ENCODE measurements around the gene TTLL7.
"Not testable (repeated sequence)": the region's sequence is repeated elsewhere in the genome, so short reads cannot be mapped to it uniquely, and the experiment has no call there.

TTLL7 gene

DNA sequence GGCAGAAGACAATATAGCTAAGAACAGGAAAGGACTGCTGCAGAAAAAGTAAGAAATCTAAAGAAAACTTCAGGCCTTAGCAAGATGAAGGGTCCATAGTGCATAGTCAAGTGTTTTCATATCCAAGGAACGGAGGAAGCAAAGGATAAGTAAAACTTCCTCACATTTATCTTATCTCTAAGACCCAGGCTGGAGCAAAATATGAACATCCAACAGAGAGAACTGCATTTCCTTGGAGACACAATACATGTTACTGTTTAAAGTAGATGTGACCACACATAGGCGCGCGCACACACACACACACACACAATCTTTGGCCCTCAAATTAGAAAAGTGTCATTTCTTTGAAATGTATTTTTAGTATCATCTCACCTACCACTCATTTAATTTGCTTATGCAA is 66.7 kb downstream of the TTLL7 start:
- no peak for DNase-seq (ENCODE audit: low read depth in 2 of 3, low spot score in 2 of 3)

GRCh38 chr1:83931658-83932253 is 67.2 kb downstream of the TTLL7 start:
- DNase-seq (ENCODE audit: low read depth in 2 of 3, low spot score in 2 of 3) = no peak

- no peak for DNase-seq (ENCODE audit: low read depth in 2 of 3, low spot score in 2 of 3)
Measured at GRCh38 chr1:83929184-83929583, 69.7 kb downstream of the TTLL7 start.

GRCh38 chr1:83928396-83928795 is 70.5 kb downstream of the TTLL7 start:
- DNase-seq (ENCODE audit: low read depth in 2 of 3, low spot score in 2 of 3) = no peak

DNA sequence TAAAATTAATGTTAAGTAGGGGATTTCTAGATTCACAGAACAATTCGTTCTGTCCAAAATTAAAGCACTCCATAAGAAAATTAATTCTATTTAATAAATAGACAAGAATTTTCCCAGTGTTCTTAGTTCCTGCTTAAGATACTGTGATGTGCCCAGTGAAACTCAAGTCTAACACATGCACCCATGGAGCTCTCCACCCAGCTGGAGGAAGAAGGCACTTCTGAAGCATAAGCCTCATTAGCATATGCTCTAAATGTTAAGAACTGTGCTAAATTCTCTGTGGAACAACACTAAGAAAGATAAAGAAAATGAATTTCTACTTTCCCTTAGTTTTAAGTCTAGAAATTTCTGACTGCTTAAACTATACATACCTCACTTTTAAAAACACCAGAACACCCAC is 71.2 kb downstream of the TTLL7 start:
- DNase-seq (ENCODE audit: low read depth in 2 of 3, low spot score in 2 of 3) = no peak

DNA sequence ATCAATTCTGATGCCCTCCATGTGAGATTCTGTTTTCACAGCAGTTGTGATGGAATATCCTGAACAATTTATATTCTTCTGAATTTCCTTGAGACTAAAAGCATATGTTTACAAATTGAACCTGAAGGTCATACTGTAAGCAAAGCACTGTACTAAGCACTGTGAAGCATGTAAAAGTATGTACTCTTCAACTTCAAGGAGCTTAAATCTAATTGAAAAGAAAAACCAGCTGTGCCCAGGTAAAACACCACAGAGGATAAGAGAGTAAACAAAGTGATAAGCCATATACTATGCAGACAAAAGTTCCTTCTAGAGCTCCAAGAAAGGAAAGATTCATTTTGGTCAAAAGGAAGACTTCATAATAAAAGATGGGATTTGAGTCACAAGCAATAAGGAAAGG is 71.9 kb downstream of the TTLL7 start:
- no peak for DNase-seq (ENCODE audit: low read depth in 2 of 3, low spot score in 2 of 3)

DNA sequence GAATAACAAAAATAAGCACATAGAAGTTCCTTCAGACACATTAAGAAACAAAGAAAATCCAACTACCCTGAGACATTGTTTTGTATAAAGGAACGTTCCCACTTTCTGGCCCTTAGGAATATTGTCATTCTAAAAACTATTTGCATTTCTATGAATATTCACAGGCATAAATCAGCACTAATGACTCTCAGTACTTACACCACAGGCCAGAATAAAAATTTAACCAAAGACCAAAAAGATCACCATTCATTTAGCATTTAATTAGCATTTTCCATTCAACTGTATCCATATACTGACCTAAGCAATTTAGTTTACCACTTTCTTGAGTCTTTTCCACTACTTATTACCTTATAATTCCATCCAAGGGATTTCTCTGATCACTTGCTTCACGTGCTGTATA is 75.4 kb downstream of the TTLL7 start:
- no peak for DNase-seq (ENCODE audit: low read depth in 2 of 3, low spot score in 2 of 3)

- DNase-seq (ENCODE audit: low read depth in 2 of 3, low spot score in 2 of 3) = no peak
Measured at GRCh38 chr1:83922431-83922830, 76.5 kb downstream of the TTLL7 start.

- no peak for DNase-seq (ENCODE audit: low read depth in 2 of 3, low spot score in 2 of 3)
Measured at GRCh38 chr1:83920320-83920719, 78.6 kb downstream of the TTLL7 start.

DNA sequence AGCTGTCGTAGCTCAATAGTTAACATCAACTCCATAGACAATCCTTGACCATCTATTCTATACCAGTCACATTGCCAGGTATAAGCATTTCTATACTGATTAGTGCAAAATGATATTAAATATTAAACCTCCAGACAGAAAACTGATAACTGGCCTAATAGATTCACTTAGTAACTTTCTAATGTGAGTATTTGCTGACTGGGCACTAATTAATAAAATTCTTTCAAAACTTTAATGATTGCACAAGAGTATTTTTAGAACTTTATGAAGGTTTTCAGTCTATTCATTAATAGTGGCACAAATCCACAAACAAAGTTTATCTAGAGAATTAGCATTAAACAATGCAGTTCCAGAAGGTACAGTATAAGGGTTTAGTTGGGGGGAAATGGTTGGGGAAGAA is 79.1 kb downstream of the TTLL7 start:
- DNase-seq (ENCODE audit: low read depth in 2 of 3, low spot score in 2 of 3) = no peak

DNA sequence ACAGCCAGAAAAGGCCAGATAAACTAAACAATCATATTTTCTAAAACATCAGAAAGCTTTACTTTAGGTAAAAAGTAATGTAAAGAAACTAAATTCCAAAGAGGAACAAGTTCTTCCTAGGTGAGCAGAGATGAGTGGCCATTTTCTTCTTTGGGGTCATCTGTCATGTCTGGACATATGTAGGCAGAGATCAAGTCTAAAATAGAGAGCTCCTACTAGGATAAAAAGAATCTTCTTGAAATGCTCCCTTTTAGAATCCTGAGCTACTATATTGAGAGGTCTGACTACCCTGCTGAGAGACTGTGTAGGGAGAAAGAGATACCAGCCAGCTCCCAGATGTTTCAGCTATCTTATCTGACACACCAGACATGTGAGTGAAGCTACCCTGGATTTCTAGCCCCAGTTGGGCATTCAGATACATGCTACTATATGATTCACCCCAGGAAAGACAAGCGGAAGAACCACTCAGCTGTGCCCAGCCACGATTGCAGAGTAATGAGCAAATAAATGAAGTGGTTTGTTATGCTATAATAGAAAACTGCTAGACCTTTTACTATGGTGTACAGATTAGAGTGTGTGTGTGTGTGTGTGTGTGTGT is 80.1 kb downstream of the TTLL7 start:
- DNase-seq (ENCODE audit: low read depth in 2 of 3, low spot score in 2 of 3) = no peak

- no peak for DNase-seq (ENCODE audit: low read depth in 2 of 3, low spot score in 2 of 3)
Measured at GRCh38 chr1:83917959-83918358, 81.0 kb downstream of the TTLL7 start.

DNA sequence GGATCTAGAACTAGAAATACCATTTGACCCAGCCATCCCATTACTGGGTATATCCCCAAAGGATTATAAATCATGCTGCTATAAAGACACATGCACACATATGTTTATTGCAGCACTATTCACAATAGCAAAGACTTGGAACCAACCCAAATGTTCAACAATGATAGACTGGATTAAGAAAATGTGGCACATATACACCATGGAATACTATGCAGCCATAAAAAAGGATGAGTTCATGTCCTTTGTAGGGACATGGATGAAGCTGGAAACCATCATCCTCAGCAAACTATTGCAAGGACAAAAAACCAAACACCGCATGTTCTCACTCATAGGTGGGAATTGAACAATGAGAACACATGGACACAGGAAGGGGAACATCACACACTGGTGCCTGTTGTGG is 82.8 kb downstream of the TTLL7 start:
- DNase-seq (ENCODE audit: low read depth in 2 of 3, low spot score in 2 of 3) = not testable (repeated sequence)

GRCh38 chr1:83912876-83913275 is 86.1 kb downstream of the TTLL7 start:
- DNase-seq (ENCODE audit: low read depth in 2 of 3, low spot score in 2 of 3) = no peak

GRCh38 chr1:83910461-83910860 is 88.5 kb downstream of the TTLL7 start:
- no peak for DNase-seq (ENCODE audit: low read depth in 2 of 3, low spot score in 2 of 3)

DNA sequence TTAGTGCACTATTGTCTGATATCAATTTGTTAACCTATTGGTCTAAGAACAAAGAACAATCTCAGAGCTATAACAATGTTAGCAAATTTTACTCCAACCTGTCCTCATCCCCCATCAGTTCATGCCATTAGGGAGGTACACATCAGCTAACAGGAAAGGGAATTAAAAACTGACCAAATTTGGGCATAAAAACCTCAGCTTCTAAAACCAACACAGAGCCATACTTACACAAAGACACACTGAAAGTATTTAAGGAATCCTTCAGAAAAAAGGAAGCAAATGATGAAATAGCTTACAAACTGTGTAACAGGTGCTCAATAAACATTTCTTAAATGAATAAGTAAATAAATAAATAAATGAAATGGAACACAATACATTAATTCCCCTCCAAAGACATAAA is 89.2 kb downstream of the TTLL7 start:
- no peak for DNase-seq (ENCODE audit: low read depth in 2 of 3, low spot score in 2 of 3)

DNA sequence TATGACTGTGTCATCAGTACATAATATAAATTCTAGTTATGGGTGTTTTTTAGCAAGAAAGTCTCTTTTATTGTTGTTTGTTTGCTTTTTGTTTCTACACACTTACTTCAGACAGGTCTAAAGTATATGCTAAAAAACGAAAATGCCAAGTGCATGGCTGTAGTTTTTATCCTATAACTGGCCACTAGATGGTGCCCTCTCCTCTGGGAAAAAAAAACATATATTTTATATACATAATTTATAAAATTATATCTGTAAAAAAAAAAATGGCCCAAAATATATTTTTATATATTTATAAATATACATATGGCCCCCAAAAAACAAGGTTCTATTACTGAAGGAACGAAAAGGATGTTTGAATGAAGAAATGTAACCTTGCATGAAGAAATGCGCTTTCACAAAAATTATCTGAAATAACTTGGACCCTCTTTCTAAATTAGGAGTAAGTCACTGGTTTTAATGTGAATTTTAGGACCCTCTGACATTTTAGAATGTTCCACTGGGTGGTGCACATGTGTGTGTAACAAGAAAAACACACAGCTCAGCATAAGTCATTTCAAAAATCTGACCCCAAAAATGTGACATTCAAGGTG is 93.5 kb downstream of the TTLL7 start:
- DNase-seq (ENCODE audit: low read depth in 2 of 3, low spot score in 2 of 3) = no peak

DNA sequence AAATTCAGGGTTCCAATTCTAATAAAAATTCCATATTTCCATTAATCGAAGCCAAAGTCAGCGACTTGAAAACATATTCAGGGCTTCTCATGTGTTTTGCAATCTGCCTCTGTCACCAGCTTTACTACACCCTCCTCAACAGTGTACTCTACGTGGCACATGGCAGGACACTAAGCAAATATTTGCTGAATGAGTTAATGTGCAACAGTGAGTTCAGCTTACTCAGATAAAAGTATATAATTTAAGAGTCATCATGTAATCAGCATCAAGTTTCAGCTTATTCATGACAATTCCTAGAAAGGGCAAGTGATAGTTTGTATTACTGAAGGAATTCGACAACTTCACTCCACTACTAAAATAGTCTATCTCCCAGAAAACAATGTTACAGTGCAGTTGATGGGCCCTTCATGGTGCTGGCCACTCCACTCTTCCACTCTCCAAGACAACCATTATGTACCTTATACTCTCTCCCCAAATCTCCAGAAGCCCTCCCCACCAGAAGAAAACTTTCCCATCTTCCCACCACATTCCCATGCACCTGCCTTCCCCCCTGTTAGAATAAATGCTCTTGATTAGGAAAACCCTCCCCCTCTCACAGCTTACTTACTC is 97.3 kb downstream of the TTLL7 start:
- no peak for DNase-seq (ENCODE audit: low read depth in 2 of 3, low spot score in 2 of 3)

- DNase-seq (ENCODE audit: low read depth in 2 of 3, low spot score in 2 of 3) = no peak
Measured at GRCh38 chr1:83900524-83900923, 98.4 kb downstream of the TTLL7 start.

- DNase-seq (ENCODE audit: low read depth in 2 of 3, low spot score in 2 of 3) = no peak
Measured at GRCh38 chr1:83897516-83897915, 101.4 kb downstream of the TTLL7 start.

DNA sequence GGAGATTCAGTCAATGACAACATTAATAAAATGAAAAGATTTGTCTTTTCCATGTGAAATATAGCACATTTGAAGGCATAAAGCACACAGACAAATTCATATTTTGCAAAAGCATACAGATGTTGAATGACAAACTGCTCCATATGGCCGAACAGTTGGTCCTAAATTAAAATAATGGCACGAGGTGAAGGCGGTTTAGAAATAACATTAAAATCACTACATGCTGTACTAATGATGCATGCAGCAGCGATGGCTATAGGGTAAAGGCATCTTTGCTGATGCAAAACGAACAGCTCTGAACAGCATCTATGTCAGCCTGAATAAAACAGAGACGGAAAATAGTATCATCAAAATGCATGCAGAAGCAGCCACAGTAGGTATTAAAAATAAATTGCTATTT is 102.6 kb downstream of the TTLL7 start:
- no peak for DNase-seq (ENCODE audit: low read depth in 2 of 3, low spot score in 2 of 3)

- DNase-seq (ENCODE audit: low read depth in 2 of 3, low spot score in 2 of 3) = no peak
Measured at GRCh38 chr1:83889707-83890106, 109.2 kb downstream of the TTLL7 start.

DNA sequence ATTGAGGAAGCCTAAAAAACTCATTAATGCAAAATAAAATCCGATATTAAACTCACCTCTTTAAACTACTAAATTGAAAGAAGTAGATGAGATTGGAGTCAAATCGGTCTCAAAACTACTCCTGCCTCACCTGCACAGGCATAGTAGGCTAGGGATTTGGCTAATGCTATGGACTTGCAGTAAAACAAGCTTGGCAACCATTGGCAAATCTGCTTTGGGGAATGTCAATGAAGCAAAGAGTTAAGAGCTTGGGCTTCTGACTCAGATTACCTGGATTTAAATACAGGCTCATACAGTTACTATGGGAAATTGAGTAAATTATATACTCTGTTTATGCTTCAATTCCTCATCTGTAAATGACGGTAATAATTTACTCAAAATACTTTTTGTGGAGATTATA is 111.4 kb downstream of the TTLL7 start:
- no peak for DNase-seq (ENCODE audit: low read depth in 2 of 3, low spot score in 2 of 3)
